GM12865 (cell line): ENCODE data around the gene CACNB4.
"Not testable (repeated sequence)": the region's sequence is repeated elsewhere in the genome, so short reads cannot be mapped to it uniquely, and the experiment has no call there.

ENCODE experiments used
- DNase-seq: peaks from one replicate; pipeline ENCODE4 v3.0.0; 2010; ENCODE audit warnings: low read depth
- H3K4me3 ChIP-seq: 2 replicates; pipeline ENCODE4 v1.5.1; 2011; ENCODE audit warnings: mild to moderate bottlenecking, low read depth, low read length, control low read depth
- CTCF ChIP-seq: IDR thresholded peaks from 2 replicates; pipeline ENCODE4 v1.5.1; 2011; ENCODE audit warnings: low read length, control low read depth, low read depth, inconsistent platforms; ENCODE audit not compliant: insufficient read depth; ENCODE audit errors: missing control alignments

The CACNB4 gene

DNA sequence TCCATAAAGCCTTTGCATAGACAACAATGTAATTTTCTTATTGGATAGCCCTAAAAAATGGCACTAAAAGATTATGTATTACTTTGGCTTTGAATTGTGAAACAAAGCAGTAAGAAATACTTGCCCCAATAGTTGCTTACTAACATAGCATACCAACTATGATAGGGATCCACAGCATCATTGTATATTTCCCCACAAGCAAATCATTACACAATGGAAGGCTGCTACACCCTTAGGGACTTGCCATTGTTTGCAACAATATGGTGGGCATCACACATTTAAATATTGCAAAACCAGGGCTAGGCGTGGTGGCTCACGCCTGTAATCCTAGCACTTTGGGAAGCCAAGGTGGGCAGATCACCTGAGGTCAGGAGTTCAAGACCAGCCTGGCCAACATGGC lies 74.4 kb downstream of the CACNB4 start:
- no peak overlapping the region for H3K4me3 ChIP-seq

DNA sequence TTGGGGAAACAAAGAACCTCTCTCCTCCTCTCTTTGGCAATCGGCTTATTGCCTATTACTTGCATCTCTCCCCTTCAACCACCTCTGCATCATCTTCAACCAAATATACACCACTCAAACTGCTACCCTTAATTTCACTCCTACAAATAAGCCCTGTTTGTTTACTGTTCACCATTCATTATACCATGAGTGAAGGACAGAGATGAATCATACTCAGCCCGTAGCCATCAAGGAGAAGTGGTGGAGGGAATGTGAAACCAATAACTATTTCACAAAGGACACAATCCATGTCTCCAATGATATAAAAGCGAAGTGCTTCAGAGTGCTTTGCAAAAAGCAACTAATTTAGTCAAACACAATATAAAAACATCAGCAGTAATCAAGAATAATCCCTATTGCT lies 76.8 kb downstream of the CACNB4 start:
- no peak for DNase-seq
- H3K4me3 ChIP-seq = no peak overlapping the region
- TF ChIP-seq CTCF = no peak

More for the DNA sequence above, 74.4 kb downstream of the CACNB4 start:
- no peak for TF ChIP-seq CTCF
- no peak for DNase-seq

GRCh38 chr2:152021001-152021400 lies 77.8 kb downstream of the CACNB4 start:
- not testable (repeated sequence) for DNase-seq, H3K4me3 ChIP-seq

DNA sequence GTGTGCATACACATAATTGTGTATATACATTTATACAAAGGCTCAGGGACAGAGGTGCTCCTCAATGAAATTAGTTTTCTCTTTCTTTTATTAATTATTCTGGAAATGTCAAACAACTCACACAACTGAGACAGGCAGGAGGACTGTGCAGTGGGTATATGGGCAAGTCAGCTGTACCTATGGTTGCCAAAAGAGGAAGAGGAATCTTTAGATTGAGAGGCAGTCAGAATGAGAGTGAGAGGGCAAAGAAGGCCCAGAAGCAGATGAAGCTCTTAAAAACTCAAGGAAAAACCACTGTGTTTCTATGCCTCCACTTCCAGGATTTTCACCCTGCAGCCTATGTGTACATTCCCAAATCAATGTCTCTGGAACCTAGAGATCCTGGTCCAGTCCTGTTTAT lies 79.1 kb downstream of the CACNB4 start:
- no peak overlapping the region for H3K4me3 ChIP-seq
- DNase-seq = no peak
- TF ChIP-seq CTCF = no peak

DNA sequence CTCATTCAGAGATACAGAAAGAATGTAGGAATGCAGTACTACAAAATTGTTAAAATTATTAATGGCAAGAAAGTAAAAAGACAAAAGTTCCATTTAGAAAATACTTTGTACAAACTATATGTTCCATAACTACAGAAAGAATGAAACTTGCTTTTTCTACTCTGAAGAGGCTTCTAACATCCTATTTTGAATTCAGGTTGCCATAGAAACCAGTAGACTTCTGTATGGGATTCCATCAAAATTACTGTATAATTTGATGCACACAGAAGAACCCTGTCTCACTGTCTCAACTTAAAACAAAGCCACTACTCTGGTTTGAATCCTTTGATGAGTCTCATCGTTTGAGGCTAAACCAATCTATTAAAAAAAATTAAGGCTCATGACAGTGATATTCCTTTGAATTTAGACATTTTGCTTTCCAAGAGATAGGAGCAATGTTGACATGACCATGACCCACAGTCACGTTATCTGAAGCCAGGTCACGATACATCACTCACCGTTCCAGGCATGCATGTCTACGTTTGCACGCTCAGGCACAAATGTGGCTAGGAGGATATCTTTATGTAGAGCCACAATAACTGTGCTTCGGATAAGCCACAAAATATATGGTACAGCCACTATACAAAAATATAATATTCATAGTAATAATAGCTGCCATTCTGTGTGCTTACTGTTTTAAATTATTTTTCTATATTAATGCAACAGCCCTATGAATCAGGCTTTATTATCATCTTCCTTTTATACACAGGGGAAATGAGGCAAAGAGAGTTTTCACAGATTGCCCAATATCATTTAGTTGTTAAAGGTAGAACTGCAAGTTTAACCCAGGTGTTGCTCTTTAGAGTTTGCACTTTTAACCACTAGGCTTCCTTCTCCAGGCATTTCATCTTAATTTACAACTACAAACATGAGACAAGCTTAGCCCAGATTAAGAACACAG lies 82.4 kb downstream of the CACNB4 start:
- TF ChIP-seq CTCF = no peak
- H3K4me3 ChIP-seq = no peak overlapping the region
- DNase-seq = no peak

DNA sequence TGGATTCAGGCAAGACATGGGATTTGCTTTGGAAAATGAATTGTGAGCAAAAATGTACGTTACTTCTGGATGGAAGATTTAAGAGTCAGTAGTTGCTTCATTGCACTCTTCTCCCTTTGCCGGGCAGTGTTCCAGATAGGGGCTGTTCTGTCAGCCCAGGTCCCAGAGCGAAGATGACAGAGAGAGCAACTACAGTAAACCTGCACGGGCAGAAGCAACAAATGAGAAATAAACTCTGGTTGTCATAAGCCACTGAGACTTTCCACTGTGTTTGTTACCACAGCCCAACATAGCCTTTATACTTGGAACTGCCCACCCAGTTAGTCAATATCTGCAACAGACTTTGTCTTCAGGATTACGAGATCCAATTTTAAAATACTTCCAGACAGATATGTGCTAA lies 83.3 kb downstream of the CACNB4 start:
- no peak for DNase-seq
- H3K4me3 ChIP-seq = no peak overlapping the region
- no peak for TF ChIP-seq CTCF

- H3K4me3 ChIP-seq = no peak overlapping the region
- DNase-seq = no peak
- TF ChIP-seq CTCF = no peak
These were observed 86.1 kb downstream of the CACNB4 start for GRCh38 chr2:152012697-152013096.
